Naive thymus-derived CD4-positive, alpha-beta T cell (primary cell): ENCODE measurements around the gene GRK1. TPM values are rescaled to one million over a fixed set of nuclear protein-coding genes. Genes with fewer than 3 reads are reported as not detected.

Source experiments
- ATAC-seq: fragments of 150-1000 bp; cut with Tn5 transposase; 2 replicates; pipeline ENCODE4 v1.10.0; 2021; ENCODE audit warnings: mild to moderate bottlenecking, moderate library complexity
- CTCF ChIA-PET: fragments of 350-600 bp; sonication (Branson Sonifier 250); formaldehyde crosslinking; loops from one replicate; lab custom pipeline; 2021; ENCODE audit warnings: antibody characterized with exemption; lab: Charles Lee
- POLR2A ChIA-PET: fragments of 350-600 bp; sonication (Branson Sonifier 250); formaldehyde crosslinking; loops from one replicate; lab custom pipeline; 2021; ENCODE audit warnings: antibody characterized with exemption, inconsistent platforms; lab: Charles Lee
- DNase-seq, 9 donors: peaks; one replicate each; pipeline versions ENCODE4 v3.0.0 to v3.0.0-alpha.2; 2020 to 2022; ENCODE audit warnings: mixed read lengths in 1 of 9
- H3K27ac ChIP-seq: one replicate; pipeline ENCODE4 v1.7.0; 2013; ENCODE audit warnings: mild to moderate bottlenecking, low read depth, low read length, moderate library complexity
- H3K27me3 ChIP-seq, 2 donors: one replicate each; pipeline ENCODE4 v1.7.0; 2013; ENCODE audit warnings: low read length in 2 of 2, mild to moderate bottlenecking in 2 of 2, moderate library complexity in 2 of 2; ENCODE audit not compliant: control insufficient read depth in 2 of 2, insufficient read depth in 2 of 2
- H3K36me3 ChIP-seq, 3 experiments: 1 replicate in 2 of 3; 2 replicates in 1 of 3; pipeline ENCODE4 v1.7.0; 2013; ENCODE audit warnings: low read length in 3 of 3, mild to moderate bottlenecking in 3 of 3, moderate library complexity in 1 of 3; ENCODE audit not compliant: insufficient read depth in 3 of 3, control insufficient read depth in 2 of 3
- H3K4me1 ChIP-seq, 2 donors: one replicate each; pipeline ENCODE4 v1.7.0; 2013; ENCODE audit warnings: low read length in 2 of 2, mild to moderate bottlenecking in 2 of 2, moderate library complexity in 1 of 2; ENCODE audit not compliant: control insufficient read depth in 2 of 2, insufficient read depth in 2 of 2
- H3K4me3 ChIP-seq: 2 replicates; pipeline ENCODE4 v1.7.0; 2013; ENCODE audit warnings: mild to moderate bottlenecking, low read length
- H3K9me3 ChIP-seq, 3 experiments: 1 replicate in 2 of 3; 2 replicates in 1 of 3; pipeline ENCODE4 v1.7.0; 2013; ENCODE audit warnings: low read length in 3 of 3; ENCODE audit not compliant: control insufficient read depth in 2 of 3
- H3K27ac Mint-ChIP-seq, 9 donors: one replicate each; pipeline ENCODE4 v1.8.0; 2020 to 2022; ENCODE audit warnings: mixed read lengths in 9 of 9, mild to moderate bottlenecking in 8 of 9, moderate library complexity in 5 of 9, inconsistent platforms in 2 of 9
- H3K27me3 Mint-ChIP-seq, 5 donors: one replicate each; pipeline ENCODE4 v1.8.0; 2021 to 2022; ENCODE audit warnings: mixed read lengths in 5 of 5, mild to moderate bottlenecking in 1 of 5
- H3K36me3 Mint-ChIP-seq, 5 donors: one replicate each; pipeline ENCODE4 v1.8.0; 2020 to 2022; ENCODE audit warnings: mixed read lengths in 5 of 5, mild to moderate bottlenecking in 3 of 5, inconsistent platforms in 1 of 5
- H3K4me1 Mint-ChIP-seq, 7 donors: one replicate each; pipeline ENCODE4 v1.8.0; 2020 to 2022; ENCODE audit warnings: mixed read lengths in 7 of 7, mild to moderate bottlenecking in 3 of 7, inconsistent platforms in 1 of 7
- H3K4me3 Mint-ChIP-seq, 10 donors: one replicate each; pipeline ENCODE4 v1.8.0; 2020 to 2022; ENCODE audit warnings: mild to moderate bottlenecking in 10 of 10, mixed read lengths in 10 of 10, moderate library complexity in 6 of 10, inconsistent platforms in 2 of 10
- H3K9me3 Mint-ChIP-seq, 11 donors: one replicate each; pipeline ENCODE4 v1.8.0; 2020 to 2022; ENCODE audit warnings: mixed read lengths in 11 of 11, mild to moderate bottlenecking in 4 of 11, inconsistent platforms in 1 of 11, moderate library complexity in 1 of 11
- intact Hi-C, 2 donors: fragments of 100-400 bp; cut with micrococcal nuclease; formaldehyde crosslinking; loops; one replicate each; pipeline ENCODE4 v1.15.1; 2023
- polyA plus RNA-seq, 2 donors: library from polyadenylated mRNA; unstranded; fragments of 300-500 nt; fragmentation: Illumina TruSeq; gene quantifications; one replicate each; pipeline ENCODE4 v1.2.3, GENCODE V29; 2021
- total RNA-seq, 6 experiments: library from RNA in 5 of 6; stranded (reverse) in 5 of 6; gene quantifications; 1 replicate in 5 of 6; 2 replicates in 1 of 6; pipeline ENCODE4 v1.2.3 and lab custom pipeline; 2021 to 2026

GRK1 gene
- total and polyA plus RNA-seq, 7 experiments from 2014 or later = not detected

DNA sequence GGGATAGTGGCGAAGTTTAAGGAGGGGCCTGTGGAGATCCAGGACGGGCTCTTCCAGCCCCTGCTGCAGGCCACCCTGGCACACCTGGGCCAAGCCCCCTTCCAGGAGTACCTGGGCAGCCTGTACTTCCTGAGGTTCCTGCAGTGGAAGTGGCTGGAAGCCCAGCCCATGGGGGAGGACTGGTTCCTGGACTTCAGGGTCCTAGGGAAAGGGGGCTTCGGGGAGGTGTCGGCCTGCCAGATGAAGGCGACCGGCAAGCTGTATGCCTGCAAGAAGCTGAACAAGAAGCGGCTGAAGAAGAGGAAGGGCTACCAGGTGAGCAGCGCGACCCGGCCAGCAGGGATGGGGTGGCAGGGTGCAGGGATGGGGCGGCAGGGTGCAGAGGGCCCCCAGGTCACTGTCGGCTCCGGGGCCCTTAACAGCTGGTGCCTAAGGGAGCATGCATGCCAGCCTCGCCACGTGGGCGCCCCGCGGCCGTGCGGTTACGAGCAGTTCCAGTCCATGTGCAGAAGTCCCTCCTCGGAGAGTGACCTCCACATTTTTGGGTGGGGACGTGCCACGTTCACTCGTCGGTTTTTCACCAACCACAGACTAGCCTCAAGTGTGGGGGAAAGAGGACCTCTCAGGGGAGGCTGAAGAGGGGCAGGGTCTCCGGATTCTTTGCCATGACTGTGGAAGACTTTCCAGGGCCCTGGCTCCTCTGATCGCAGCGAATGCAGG is 912 bp downstream of the GRK1 start:
- H3K27me3 Mint-ChIP-seq = peaks cover 0 to 3% (median 0%) of the 10 kb centered on the region in 5 donors
- Histone ChIP-seq H3K9me3 (no peaks in the 10 kb centered on the region), H3K27ac (no peak overlapping the region), H3K4me3 (no peak overlapping the region), H3K4me1 (no peaks in the 10 kb centered on the region), H3K27me3 (no peaks in the 10 kb centered on the region), H3K36me3 (no peaks in the 10 kb centered on the region)
- no peaks in the 10 kb centered on the region for H3K36me3 Mint-ChIP-seq
- intact Hi-C loops = no loop called here
- DNase-seq (no peak), ATAC-seq (no peak)
- ChIA-PET CTCF (no interaction called here), POLR2A (no interaction called here)
- no peak overlapping the region for H3K4me3 Mint-ChIP-seq
- peaks cover 0 to 4% (median 0%) of the 10 kb centered on the region in 11 donors for H3K9me3 Mint-ChIP-seq
- H3K4me1 Mint-ChIP-seq = peaks cover 0 to 13% (median 5%) of the 10 kb centered on the region in 7 donors
- no peak overlapping the region for H3K27ac Mint-ChIP-seq

DNA sequence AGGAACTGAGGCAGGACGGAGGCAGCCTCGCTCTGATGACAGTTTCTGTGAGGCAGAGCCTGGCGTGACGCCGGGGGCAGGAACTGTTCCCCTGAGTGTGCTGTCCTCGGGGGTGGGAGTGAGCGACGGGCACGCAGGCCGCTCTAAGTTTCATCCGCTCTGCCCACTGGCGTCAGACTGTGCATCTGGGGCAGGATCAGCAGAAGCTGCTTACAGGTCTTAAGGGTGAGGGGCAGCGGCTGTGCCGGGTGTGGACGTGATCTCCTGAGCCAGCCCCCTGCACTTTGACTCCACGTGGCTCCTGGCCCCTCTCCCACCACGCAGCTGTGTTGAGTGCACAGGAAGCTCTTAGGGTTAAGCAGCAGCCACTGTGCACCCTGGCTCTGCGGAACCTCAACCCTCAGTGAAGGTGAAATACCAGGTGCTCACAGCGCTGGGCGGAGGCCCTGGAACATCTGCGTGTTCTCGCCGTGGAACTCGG is 1.5 kb downstream of the GRK1 start:
- peaks cover 0 to 4% (median 0%) of the 10 kb centered on the region in 11 donors for H3K9me3 Mint-ChIP-seq
- no peak overlapping the region for H3K27ac Mint-ChIP-seq
- H3K4me1 Mint-ChIP-seq = peaks cover 0 to 13% (median 5%) of the 10 kb centered on the region in 7 donors

DNA sequence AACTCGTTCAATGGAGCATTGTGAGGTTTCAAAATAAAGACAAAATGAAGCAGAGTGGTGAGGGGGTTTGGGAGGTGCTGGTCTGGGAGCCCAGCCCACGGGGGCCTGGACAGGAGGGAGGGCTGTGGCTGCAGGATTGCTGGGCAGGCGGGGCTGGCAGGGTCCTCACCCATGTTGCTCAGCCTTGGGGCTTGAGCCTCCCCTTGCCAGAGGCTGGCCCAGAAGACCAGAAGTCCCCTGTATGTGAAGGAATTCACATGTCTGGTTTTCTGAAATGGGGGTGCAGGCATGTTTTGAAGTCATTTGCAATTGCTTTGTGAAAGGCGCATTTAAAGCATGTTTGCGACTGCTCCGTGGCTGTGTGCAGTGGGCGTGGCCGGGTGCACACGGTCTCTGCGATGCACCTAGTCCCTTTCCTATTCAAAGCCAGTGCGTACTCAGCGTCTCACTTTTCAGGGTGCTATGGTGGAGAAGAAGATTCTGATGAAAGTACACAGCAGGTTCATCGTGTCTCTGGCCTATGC is 2.3 kb downstream of the GRK1 start:
- H3K9me3 Mint-ChIP-seq = peaks cover 0 to 4% (median 0%) of the 10 kb centered on the region in 11 donors
- no peak overlapping the region for H3K4me3 Mint-ChIP-seq
- Histone ChIP-seq H3K27me3 (no peaks in the 10 kb centered on the region), H3K4me3 (no peak overlapping the region), H3K36me3 (no peaks in the 10 kb centered on the region), H3K9me3 (no peaks in the 10 kb centered on the region), H3K27ac (no peak overlapping the region), H3K4me1 (no peaks in the 10 kb centered on the region)
- peak overlapping the region in 1 of 9 donors; percentile 55 for H3K27ac Mint-ChIP-seq
- H3K27me3 Mint-ChIP-seq = peaks cover 0 to 3% (median 0%) of the 10 kb centered on the region in 5 donors
- no peak for ATAC-seq
- no peak for DNase-seq
- peaks cover 0 to 13% (median 5%) of the 10 kb centered on the region in 7 donors for H3K4me1 Mint-ChIP-seq
- ChIA-PET POLR2A (no interaction called here), CTCF (no interaction called here)
- intact Hi-C loops = no loop called here
- no peaks in the 10 kb centered on the region for H3K36me3 Mint-ChIP-seq

More for the DNA sequence above, 1.5 kb downstream of the GRK1 start:
- no peak for DNase-seq
- ATAC-seq = no peak
- H3K4me1 ChIP-seq = no peaks in the 10 kb centered on the region
- intact Hi-C loops = no loop called here
- ChIA-PET POLR2A (no interaction called here), CTCF (no interaction called here)
- H3K27me3 ChIP-seq = no peaks in the 10 kb centered on the region
- no peak overlapping the region for H3K4me3 ChIP-seq
- H3K9me3 ChIP-seq = no peaks in the 10 kb centered on the region
- Mint-ChIP-seq H3K36me3 (no peaks in the 10 kb centered on the region), H3K27me3 (peaks cover 0 to 3% (median 0%) of the 10 kb centered on the region in 5 donors), H3K4me3 (no peak overlapping the region)
- no peaks in the 10 kb centered on the region for H3K36me3 ChIP-seq
- no peak overlapping the region for H3K27ac ChIP-seq

DNA sequence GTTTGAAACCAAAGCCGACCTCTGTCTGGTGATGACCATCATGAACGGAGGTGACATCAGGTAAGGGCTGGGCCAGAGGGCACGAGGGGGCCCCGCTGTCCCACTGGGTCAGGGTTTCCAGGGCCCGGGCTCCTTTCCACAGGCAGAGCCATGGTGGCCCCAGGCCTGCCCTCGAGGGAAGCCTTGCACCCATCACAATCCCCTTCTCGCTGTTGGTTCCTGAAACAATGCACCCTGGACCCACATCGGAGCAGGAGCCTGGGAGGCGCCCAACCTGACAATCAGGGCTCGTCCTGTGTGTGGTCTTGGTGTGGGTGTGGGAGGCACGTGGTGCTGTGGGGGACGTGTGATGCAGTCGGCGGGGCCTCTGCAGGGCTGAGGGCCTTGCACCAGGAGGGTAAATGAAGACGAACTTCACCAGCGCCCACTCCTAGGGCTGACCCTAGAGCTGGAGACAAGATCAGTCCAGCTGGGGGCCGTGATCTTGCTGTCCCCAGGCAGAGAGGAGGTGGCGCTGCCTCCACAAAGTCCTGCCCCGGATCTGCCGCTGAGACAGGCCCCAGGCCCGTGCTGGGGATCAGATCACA is 2.8 kb downstream of the GRK1 start:
- Histone ChIP-seq H3K36me3 (no peaks in the 10 kb centered on the region), H3K4me1 (no peaks in the 10 kb centered on the region), H3K4me3 (no peak overlapping the region), H3K9me3 (no peaks in the 10 kb centered on the region), H3K27ac (no peak overlapping the region), H3K27me3 (no peaks in the 10 kb centered on the region)
- Mint-ChIP-seq H3K27ac (no peak overlapping the region), H3K4me1 (peaks cover 0 to 13% (median 5%) of the 10 kb centered on the region in 7 donors), H3K27me3 (peaks cover 0 to 3% (median 0%) of the 10 kb centered on the region in 5 donors), H3K36me3 (no peaks in the 10 kb centered on the region), H3K9me3 (peaks cover 0 to 4% (median 0%) of the 10 kb centered on the region in 11 donors), H3K4me3 (no peak overlapping the region)
- DNase-seq (no peak), ATAC-seq (no peak)
- ChIA-PET CTCF (no interaction called here), POLR2A (no interaction called here)
- intact Hi-C loops = no loop called here

GRCh38 chr13:113670541-113670940 is 3.5 kb downstream of the GRK1 start:
- Mint-ChIP-seq H3K9me3 (peaks cover 0 to 4% (median 0%) of the 10 kb centered on the region in 11 donors), H3K4me3 (no peak overlapping the region), H3K36me3 (no peaks in the 10 kb centered on the region), H3K27me3 (peaks cover 0 to 3% (median 0%) of the 10 kb centered on the region in 5 donors), H3K4me1 (peaks cover 0 to 13% (median 5%) of the 10 kb centered on the region in 7 donors), H3K27ac (no peak overlapping the region)
- ATAC-seq (no peak), DNase-seq (no peak)
- intact Hi-C loops = no loop called here
- ChIA-PET POLR2A (no interaction called here), CTCF (no interaction called here)
- no peak overlapping the region for H3K4me3 ChIP-seq
- no peaks in the 10 kb centered on the region for H3K27me3 ChIP-seq
- H3K4me1 ChIP-seq = no peaks in the 10 kb centered on the region
- H3K27ac ChIP-seq = no peak overlapping the region
- no peaks in the 10 kb centered on the region for H3K9me3 ChIP-seq
- H3K36me3 ChIP-seq = no peaks in the 10 kb centered on the region

DNA sequence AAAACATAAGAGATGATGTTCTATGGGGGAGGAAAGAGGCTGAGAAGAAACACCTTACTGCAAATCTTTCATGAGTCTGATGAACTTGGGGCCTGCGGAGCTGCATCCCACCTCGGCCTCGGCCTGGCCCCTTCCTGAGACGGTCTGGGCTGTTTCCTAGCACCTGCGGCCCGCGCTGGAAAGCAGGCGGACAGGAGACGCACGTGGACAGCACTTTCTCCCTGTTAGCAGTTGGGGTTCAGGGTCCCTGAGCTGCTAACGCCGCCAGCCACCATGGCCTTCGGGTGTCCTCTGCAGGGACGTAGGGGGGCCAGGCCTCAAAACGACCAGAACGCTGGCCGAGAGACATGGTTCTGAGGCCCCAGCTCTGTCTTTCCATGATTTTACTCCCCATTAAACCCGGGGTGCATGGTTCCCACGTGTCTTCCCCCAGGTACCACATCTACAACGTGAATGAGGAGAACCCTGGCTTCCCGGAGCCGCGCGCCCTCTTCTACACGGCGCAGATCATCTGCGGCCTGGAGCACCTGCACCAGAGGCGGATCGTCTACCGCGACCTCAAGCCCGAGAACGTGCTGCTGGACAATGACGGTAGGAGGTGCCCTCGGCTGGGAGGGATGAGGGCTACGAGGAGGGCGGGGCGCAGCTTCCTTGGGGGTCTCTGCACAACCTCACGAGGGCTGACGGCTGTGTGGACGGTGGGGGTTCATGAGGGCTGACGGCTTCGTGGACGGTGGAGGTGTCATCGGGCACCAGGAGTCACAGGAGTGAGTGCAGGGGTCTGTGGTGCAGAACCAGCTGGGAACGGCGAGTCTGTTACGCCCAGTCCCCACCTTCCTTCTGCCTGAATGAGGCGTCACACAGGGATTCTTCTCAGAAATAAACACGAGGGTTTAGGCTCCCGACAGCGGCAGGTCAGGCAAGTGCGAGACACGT is 4.3 kb downstream of the GRK1 start:
- Histone ChIP-seq H3K9me3 (no peaks in the 10 kb centered on the region), H3K27me3 (no peaks in the 10 kb centered on the region), H3K27ac (no peak overlapping the region), H3K36me3 (no peaks in the 10 kb centered on the region), H3K4me3 (no peak overlapping the region), H3K4me1 (no peaks in the 10 kb centered on the region)
- ChIA-PET CTCF (no interaction called here), POLR2A (no interaction called here)
- peaks cover 0 to 4% (median 0%) of the 10 kb centered on the region in 11 donors for H3K9me3 Mint-ChIP-seq
- peaks cover 0 to 13% (median 5%) of the 10 kb centered on the region in 7 donors for H3K4me1 Mint-ChIP-seq
- peaks cover 0 to 3% (median 0%) of the 10 kb centered on the region in 5 donors for H3K27me3 Mint-ChIP-seq
- H3K27ac Mint-ChIP-seq = no peak overlapping the region
- H3K36me3 Mint-ChIP-seq = no peaks in the 10 kb centered on the region
- DNase-seq (no peak), ATAC-seq (no peak)
- no peak overlapping the region for H3K4me3 Mint-ChIP-seq
- intact Hi-C loops = no loop called here
